GM21390 (cell line): ENCODE results near the gene FRMD8.

ENCODE experiments used
- ATAC-seq: cut with Tn5 transposase; IDR thresholded peaks from one replicate; pipeline ENCODE4 v1.9.1; 2021; ENCODE audit not compliant: unreplicated experiment

FRMD8 gene

DNA sequence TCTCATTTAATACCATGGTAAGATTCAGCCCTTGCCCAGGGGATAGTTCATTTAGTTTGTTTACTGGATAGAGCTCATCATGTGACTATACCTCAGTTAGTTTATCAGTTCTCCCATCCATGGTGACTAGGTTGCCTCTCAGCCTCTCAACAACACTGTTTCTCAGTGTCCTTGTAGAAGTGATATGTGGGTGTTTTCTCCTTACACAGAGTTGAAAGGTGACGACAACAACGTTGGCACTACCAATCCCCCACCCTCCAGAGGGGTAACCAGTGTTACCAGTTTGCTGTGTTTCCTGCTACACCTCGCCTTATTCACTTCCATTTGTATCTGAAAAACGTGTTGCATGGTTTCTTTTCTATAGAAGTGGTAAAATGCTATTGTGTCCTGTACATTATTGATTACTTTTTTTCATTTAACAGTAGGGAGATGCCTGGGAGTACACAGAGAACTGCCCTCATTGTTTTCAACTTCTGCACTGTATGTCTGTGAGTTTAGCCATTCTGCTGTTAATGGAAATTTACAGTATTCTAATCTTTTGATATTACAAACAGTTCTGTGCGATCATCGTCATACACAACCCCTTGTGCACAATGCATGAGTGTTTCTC lies 47.7 kb downstream of the FRMD8 start:
- no peak for ATAC-seq

DNA sequence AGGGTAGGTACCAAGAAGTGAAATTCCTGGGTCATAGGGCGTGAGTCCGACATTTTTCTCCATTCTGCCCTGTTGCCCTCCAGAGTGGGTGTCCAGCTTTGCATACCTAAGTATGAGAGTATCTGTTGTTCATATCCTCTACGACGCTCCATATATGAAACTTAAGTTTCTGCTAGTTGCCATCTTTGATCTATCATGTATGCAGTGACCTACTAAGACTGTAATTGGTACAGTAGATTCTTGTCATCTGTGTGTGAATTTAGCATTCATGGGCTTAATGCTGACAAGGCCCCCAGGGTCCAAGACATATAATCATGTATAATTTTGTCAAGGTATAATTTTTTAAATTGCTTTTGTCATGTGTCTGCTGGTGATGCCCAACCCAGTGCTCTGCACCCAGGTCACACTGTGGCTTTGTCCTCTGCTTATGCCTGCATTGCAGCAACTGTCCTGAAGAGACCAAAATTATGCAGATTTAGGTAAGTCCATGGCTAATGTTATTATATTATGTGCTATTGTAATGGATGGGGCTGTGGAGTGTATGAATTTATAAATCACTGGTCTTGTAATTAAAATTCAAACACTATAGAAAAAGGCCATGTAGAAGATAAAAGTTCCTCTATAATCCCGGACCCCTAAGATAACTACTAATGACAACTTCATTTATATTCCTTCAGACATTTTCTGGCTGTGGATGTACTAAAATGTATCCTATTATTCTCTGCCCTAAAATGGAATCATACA lies 48.4 kb downstream of the FRMD8 start:
- no peak for ATAC-seq

DNA sequence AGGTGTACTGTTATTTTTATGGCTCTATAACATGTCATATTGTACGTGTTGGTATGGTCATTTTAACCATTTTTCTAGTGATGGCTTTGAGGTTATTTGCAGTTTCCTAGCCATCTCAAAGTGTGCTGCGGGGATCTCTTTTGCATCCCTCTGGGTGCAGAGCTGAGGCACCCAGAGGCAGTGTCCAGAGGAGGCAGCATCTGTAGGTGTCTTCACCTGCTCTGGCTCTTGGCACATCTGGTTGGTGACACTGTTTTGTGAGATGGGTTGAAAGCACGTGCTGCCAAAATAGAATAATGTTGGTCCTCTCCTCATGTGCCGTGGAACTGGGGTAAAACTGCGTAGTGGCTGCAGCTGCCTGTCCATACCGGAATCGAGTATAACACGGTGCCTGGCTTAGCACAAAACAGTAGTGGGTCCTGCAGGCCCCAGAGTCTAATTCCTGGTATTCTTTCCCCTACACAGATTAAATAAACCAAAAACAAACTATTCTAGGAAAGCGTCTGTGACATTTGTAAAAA lies 49.0 kb downstream of the FRMD8 start:
- no peak for ATAC-seq

DNA sequence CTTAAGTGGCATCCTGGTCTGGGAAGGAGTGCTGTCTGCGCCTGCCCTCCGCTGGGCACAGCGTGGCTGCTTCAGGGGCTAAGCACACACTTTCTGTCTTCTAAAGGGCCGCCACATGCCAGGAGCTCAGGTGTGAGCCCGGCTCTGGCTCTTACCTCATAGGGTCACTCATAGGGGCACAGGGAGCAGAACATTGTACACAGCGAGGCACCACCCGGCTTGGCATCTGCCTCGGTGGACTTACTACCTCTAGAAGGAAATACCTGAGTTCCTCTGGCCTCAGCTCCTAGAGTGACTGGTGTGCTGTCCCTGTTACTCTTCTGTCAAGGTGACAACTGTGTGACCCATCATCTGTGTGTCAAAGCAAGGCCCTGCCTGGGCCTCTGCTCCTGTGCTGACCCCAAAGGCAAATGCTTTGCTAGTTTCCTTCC lies 49.6 kb downstream of the FRMD8 start:
- ATAC-seq = no peak

DNA sequence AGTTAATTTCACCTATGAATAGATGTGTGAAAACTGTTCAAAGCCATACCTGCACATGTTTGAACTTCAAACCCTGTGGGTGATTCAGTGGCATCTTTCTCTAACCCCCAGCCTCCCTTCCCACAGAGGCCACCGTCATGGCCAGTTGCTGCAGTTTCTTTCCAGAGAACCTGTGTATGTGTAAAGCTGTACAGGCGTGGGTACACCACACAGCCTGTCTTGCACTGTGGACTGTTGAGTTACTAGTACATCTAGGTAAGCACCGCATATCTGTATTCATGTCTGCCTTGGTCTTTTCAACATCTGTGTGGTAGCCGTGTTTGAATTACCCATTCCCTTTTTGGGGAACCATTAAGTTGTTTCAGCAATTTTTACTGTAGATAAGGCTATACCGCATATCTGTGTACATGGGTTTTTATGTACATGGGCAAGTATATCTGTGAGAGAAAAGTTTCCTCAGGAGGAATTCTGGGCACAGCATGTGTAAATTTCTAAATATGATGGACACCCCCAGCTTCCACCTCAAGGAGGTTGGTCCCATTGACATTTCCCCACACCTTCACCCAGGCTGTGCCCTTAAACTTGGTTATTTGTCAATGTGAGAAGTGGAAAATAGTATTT lies 50.1 kb downstream of the FRMD8 start:
- ATAC-seq = no peak

DNA sequence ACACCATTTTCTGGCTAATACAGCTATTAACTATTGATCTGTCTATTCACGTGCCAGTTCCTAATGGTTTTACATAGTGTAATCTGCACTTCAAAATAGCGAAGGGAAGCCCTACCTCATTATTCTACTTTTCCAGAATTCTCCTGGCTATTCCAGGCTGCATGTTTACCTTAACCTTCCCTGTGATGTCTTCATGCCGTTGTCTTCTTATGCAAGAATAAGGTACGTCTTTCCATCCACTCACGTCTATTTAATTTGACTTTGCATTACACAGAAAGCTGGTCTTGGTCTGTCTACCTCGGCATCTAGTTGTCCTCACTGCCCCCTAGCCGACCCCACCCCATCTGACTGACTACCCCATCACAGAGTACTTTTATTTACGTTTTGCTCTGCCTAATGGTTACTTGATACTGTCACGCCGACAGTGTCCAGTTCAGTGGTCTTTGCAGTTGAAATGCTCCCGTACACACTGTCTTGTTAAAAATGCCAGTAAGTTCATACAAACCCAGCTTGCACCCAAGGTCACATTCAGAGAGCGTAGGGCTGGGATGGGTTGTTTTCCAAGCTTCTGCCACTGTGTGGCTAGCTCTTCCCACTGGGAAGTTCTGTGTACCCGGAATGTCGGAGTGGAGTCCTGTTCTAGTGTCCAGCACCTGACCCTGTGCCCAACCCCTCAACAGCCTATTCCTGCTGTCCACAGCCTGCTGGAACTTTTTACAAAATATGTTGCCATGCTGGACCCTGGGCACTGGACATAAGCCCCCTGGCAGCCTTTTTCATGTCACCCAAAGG lies 51.2 kb downstream of the FRMD8 start:
- no peak for ATAC-seq

DNA sequence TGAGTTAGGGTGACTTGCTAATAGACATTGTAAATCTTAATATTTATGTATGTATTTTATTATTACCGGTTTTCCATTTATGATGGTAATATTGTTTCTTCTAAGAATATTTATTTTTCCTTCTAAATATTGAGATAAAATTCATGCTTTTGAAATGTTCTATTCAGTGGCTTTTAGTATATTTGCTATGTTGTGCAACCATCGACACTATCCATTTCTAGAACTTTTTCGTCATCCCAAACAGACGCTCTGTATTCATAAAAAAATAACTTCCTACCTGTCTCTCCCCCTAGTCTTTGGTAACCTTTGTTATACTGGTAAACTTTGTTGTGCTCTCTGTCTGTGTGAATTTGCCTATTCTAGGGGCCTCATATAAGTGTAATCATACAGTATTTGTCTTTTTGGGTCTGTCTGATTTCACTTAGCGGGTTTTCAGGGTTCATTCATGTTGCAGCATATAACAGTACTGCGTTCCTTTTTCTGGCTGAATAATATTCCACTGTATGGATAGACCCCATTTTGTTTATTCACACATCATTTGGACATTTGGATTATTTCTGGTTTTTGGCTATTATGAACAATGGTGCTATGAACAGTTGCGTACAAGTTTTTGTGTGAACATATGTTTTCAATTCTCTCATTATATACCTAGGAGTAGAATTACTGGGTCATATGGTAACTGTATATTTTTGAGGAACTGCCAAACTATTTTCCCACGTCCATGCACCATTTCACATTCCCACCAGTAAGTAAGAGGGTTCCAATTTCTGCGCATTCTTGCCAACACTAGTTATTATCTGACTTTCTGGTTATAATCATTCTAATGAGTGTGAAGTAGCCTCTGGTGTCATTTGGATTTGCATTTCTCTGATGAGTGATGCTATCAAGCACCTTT lies 52.1 kb downstream of the FRMD8 start:
- no peak for ATAC-seq

DNA sequence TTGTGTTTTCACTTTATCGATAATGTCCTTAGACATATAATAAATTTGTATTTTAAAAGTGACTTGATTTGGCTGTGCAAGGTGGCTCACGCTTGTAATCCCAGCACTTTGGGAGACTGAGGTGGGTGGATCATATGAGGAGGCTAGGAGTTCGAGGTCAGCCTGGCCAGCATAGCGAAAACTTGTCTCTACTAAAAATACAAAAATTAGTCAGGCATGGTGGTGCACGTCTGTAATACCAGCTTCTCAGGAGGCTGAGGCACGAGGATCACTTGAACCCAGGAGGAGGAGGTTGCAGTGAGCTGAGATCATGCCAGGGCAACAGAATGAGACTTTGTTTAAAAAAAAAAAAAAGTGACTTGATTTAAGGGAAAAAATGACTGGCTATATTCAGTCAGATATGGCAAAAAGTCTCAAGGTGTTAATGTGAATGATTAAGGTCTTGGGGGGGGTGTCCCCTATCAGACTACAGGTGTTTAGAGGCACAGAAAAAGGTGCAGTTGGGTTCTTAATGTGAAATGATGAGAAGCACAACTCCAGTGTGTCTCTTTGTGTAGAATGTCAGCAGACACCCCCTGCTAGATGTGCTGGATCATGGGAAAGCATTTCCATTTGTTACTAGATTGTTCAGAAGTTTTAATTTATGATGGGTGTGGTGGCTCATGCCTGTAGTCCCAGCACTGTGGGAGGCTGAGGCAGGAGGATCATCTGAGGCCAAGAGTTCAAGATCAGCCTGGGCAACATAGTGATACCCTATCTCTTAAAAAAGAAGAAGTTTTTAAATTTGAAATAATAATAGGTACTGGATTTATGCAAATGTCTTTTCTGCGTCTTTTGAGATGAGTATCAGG lies 53.1 kb downstream of the FRMD8 start:
- ATAC-seq = no peak

DNA sequence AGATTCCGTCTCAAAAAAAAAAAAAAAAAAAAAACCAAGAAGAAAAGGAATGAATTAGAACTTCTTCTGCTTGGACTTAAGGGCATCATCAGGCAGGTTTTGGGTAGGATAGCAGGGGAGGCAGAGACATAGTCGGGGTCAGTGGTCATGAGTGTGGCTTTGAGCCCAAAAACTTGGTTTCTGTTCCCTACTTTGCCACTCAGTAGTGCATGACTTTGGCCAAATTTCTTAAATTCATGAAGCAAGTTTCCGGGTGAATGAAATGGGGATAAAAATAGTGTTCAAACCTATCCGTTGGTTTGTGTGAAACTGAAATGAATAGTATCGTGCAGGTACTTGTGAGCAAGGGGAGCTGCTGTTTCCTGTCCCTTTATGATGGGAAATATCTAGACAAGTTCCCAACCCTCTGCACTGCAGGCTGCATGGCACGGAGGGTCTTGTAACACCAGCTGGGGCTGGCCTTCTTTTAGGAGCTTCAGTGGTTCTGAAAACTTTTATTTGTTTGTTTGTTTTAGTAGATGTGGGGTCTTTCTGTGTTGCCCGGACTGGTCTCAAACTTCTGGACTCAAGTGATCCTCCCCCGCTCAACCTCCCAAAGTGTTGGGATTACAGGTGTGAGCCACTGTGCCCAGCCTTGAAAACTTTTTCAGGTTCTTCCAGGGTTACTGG lies 54.5 kb downstream of the FRMD8 start:
- peak; percentile 52 for ATAC-seq

DNA sequence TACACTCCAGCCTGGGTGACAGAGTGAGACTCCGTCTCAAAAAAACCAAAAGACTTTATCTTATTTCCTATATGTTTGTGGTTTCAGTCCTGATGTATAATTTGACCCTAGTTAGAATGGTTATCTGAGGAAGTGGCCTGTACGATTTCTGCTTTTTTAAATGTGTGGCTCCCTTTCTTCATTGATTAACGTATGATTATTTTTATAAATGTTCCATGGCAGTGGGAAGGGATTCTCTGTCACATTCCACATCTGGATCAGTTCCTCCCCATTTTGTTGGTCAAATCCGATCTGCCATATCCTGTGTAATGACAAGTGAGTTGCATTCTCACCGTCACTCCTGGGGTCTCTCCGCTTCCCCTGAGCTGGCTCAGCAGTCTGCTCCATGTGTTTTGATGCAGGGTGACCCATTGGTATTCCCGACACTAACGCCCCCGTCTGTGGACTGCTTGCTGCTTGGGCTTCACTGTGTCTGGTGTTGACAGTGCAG lies 56.5 kb downstream of the FRMD8 start:
- ATAC-seq = no peak

DNA sequence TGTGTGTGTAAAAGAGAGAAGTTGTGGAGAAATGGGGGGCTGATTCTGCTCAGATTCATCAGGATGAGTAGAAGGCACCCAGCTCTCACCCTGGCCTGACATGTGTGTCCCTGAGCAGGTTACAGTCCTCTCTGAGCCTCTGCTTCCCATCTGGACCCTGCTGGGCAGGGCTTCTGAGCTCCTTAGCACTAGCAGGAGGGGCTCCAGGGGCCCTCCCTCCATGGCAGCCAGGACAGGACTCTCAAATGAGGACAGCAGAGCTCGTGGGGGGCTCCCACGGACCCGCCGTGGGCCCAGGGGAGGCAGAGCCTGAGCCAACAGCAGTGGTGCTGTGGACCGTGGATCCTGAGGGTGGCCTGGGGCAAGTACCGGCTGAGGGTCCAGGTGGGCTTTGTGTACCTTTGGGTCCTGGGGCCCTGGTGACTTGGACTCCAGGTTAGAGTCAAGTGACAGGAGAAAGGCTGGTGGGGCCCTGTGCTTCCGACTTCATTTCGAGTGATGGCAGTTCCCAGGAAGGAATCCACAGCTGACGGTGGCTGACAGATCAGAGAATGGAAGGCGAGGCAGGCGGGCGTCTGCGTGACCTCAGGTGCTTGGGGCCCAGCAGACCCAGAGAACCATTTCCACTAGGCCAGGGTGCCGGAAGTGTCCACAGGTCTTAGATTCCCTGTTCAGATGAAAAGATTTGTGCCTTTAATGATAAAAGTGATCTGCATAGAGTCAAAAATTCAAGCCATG lies 58.0 kb downstream of the FRMD8 start:
- ATAC-seq = no peak

DNA sequence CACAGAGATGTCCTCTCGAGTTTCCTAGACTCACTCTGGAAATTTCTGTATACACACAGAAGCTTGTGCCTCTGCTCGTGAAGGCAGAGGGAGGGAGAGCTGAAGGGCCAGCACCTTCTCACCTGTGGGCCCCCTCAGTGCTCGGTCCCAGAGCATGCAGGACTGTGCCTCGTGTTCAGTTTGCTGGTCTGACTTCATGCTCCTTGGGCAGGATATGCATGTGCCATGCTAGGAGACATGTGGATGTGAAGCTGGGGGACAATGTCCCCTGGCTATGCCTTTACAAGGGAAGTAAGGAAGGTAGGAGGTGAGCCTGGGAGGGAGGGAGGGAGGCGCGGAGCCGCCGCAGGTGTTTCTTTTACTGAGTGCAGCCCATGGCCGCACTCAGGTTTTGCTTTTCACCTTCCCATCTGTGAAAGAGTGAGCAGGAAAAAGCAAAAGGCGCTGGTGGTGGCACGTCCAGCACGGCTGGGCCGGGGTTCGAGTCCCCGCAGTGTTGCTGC lies 58.7 kb downstream of the FRMD8 start:
- ATAC-seq = no peak

DNA sequence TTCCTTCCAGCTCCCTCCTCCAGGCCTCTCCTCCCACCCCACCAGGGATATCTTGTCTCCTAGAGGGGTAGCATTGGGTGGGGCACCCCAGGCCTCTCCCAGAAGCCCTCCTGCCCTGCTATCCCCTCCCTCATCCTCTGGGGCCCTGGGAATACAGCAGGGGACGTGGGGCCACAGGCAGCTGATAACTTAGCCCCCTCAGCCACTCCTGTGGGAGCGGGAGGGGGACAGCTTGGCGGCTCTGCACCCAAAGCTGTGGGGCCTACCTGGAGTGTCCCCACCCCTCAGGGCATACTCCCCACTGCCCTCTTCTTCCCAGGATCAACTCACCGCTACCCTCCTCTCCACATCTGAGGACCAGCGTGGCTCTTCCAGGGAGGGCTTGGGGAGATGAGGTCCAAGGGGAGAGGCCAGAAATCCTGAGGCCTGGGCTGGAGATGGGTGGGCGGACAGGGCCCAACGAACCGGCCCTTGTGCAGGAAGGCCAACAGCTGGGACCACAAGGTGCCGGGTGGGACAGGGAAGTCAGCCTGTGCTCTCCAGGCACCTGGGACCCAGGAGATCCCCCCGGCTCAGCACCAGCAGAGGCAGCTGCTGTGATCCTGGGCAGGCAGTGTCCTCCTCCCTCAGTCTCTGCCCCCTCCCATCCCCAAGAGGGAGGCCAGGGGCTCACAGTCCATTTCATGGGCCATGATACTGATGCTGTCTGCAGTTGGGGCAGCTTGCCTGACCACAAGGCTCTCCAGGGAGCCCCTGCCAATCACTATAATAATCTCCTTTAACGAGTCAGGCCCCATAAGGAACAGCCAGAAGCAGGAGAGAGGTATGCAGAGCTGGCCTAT lies 59.4 kb downstream of the FRMD8 start:
- ATAC-seq = no peak

DNA sequence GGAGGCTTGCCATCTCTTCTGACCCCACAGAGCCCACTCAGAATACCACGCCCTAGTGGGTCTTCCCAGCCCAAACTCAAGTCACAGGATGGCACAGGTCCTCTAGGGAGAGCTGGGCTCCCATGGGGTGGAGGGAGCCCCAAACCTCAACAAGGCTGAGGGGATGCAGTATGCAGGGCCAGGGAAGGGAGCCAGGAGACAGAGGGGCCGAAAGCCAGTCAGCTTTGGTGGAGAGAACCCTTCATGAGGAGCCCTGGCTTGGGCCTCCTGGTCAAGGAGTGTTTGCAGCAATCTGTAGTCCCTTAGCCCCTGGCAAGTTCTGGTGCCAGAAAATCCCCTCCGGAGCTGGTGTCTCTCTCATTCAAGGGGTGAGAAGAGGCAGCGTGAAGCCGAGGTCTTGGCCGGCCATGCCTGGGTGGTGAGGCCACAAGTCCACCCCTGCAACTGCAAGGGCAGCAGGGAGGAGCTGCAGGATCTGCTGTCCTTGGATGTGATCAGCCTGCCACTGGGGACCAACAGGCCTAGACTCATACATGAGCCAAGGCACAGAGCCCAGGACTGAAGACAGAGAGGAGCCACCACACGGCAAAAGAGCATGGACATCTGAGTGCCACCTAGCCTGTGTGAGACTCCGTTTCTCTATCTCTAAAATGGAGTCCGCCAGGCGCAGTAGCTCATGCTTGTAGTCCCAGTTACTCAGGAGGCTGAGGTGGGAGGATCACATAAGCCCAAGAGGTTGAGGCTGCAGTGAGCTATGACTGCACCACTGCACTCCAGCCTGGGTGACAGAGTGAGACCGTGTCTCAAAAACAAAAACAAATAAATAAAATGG lies 60.2 kb downstream of the FRMD8 start:
- no peak for ATAC-seq

DNA sequence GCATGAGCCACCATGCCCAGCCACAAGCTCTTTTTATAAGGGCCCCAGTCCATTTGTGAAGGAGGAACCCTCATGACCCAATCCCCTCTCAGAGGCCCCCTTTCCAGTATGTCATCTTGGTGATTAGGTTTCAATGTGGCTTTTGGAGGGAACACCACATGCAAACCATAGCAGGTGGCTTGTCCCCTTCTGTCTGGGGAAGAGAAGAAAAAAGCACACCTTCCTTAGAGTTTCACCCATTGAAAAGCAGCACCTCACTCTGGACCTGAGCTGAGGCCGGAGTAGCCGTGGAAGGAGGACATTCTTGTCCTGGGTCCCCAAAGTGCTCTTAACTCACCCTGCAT lies 61.6 kb downstream of the FRMD8 start:
- ATAC-seq = no peak

DNA sequence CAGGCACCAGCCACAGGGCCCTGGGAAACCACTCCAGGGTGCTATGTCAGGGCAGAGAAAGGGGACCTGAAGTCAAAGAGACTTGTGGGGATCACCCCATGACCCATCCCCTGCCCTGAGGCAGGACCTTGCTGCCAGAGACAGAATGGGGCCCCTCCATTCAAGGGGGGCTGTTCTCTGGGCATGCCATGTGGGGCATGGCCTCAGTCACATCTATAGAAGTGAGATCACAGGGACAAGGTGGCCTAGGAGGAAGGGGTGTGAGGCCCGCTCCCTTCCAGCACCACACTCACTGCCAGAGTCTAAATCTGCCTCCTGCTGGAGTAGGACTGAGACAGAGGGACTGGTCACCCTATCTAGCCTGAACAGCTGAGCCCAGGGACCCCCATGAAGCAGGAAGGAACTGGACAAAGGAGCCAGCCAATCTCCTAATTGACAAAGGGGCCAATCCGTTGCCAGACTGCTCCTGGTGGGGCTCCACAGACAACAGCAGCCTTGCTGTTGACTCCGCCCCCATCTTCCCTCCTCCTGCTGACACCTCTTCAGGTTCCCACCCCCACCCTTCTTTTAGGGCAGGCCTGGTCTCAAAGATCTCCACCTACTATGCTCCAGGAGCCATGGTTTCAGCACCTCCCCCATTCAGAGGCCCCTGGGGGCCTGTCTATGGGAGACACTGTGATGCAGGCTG lies 62.1 kb downstream of the FRMD8 start:
- ATAC-seq = no peak
